Endodermal cell (in vitro differentiated cells): Measurements from ENCODE around the gene C8G. TPM values are rescaled to one million over a fixed set of nuclear protein-coding genes. Genes with fewer than 3 reads are reported as not detected.

Experiments used
- DNase-seq: peaks from one replicate; pipeline ENCODE4 v3.0.0-alpha.2; 2017
- H3K27ac ChIP-seq: 2 replicates; pipeline ENCODE4 v1.5.1; 2013; ENCODE audit warnings: mild to moderate bottlenecking, low read depth, low read length, moderate library complexity
- H3K27me3 ChIP-seq: 2 replicates; pipeline ENCODE4 v1.6.1; 2013; ENCODE audit warnings: mild to moderate bottlenecking, low read length, moderate library complexity; ENCODE audit not compliant: insufficient read depth, control insufficient read depth, poor library complexity, severe bottlenecking
- H3K36me3 ChIP-seq: 2 replicates; pipeline ENCODE4 v1.7.0; 2013; ENCODE audit warnings: mild to moderate bottlenecking, low read length, moderate library complexity; ENCODE audit not compliant: control insufficient read depth, insufficient read depth
- H3K4me1 ChIP-seq: one replicate; pipeline ENCODE4 v1.7.0; 2013; ENCODE audit warnings: low read length; ENCODE audit not compliant: control insufficient read depth, insufficient read depth
- H3K4me3 ChIP-seq: 2 replicates; pipeline ENCODE4 v1.5.1; 2013; ENCODE audit warnings: mild to moderate bottlenecking, low read length, moderate library complexity
- H3K9ac ChIP-seq: 2 replicates; pipeline ENCODE4 v1.6.1; 2013; ENCODE audit warnings: mild to moderate bottlenecking, low read length, moderate library complexity; ENCODE audit not compliant: poor library complexity, severe bottlenecking; ENCODE audit errors: extremely low read depth
- H3K9me3 ChIP-seq: 2 replicates; pipeline ENCODE4 v1.6.1; 2013; ENCODE audit warnings: mild to moderate bottlenecking, low read length, moderate library complexity; ENCODE audit not compliant: control insufficient read depth
- H3K27ac Mint-ChIP-seq: 2 replicates; pipeline ENCODE4 v1.8.0; 2020; ENCODE audit warnings: mixed read lengths
- H3K27me3 Mint-ChIP-seq: 2 replicates; pipeline ENCODE4 v1.8.0; 2021; ENCODE audit warnings: mild to moderate bottlenecking, mixed read lengths; ENCODE audit not compliant: insufficient read depth
- H3K36me3 Mint-ChIP-seq: 2 replicates; pipeline ENCODE4 v1.8.0; 2020; ENCODE audit warnings: low read depth, mixed read lengths
- H3K4me1 Mint-ChIP-seq: 2 replicates; pipeline ENCODE4 v1.8.0; 2020; ENCODE audit warnings: mixed read lengths
- H3K4me3 Mint-ChIP-seq: 2 replicates; pipeline ENCODE4 v1.8.0; 2020; ENCODE audit warnings: mild to moderate bottlenecking, moderate library complexity, mixed read lengths
- H3K9me3 Mint-ChIP-seq: 2 replicates; pipeline ENCODE4 v1.8.0; 2020; ENCODE audit warnings: mild to moderate bottlenecking, mixed read lengths
- CTCF ChIP-seq: fragments of 200-600 bp; sonication (generic); conservative IDR thresholded peaks from 2 replicates; pipeline ENCODE4 v1.5.0; 2021; ENCODE audit warnings: antibody characterized with exemption, mild to moderate bottlenecking
- WGBS, 2 experiments: methylation state at CpG; one replicate each; pipeline versions ENCODE4 v1.1.5 to v1.1.7; 2013; ENCODE audit warnings: missing lambda C conversion rate in 2 of 2, mixed read lengths in 1 of 2; ENCODE audit not compliant: insufficient coverage in 1 of 2, insufficient read length in 1 of 2; 5-methylcytosine and 5-hydroxymethylcytosine counted together
- long read RNA-seq, 4 experiments: library from polyadenylated mRNA in 2 of 4; library from RNA in 1 of 4; library from capped mRNA in 1 of 4; stranded (forward) in 3 of 4; unstranded in 1 of 4; transcript quantifications; one replicate each; pipeline ENCODE4 v2.0.0, GENCODE V29; 2020 to 2021; ENCODE audit warnings: inconsistent platforms in 1 of 4
- polyA plus RNA-seq, 2 experiments: library from polyadenylated mRNA; stranded (reverse); fragments of 50-300 nt; gene quantifications; one replicate each; pipeline ENCODE4 v1.2.3, GENCODE V29; 2013
- total RNA-seq, 2 donors: library from RNA; stranded (reverse); fragmentation: NEBNext Ultra II Directional in 1 of 2; extraction: Animal tissue kit (Norgen Biotek cat#: 25700) in 1 of 2; gene quantifications; 2 replicates in 1 of 2; 3 replicates in 1 of 2; pipeline ENCODE4 v1.2.1, GENCODE V29; 2021

Gene C8G
- total RNA-seq, result 1 to 10 TPM; 1.2 to 1.6 TPM
- not detected for polyA plus RNA-seq (2013, experiment 1 of 2)
- polyA plus RNA-seq (2013, experiment 2 of 2), result not detected
- long read RNA-seq, experiment 1, result 0 reads
- long read RNA-seq, experiment 2, partial matches to known transcripts, result 0 of 1 reads
- long read RNA-seq, experiment 2, other reads (novel, unspliced or antisense), result 1 of 1 reads
- long read RNA-seq, experiment 3, partial matches to known transcripts, result 0 of 2 reads
- long read RNA-seq, experiment 3, other reads (novel, unspliced or antisense), result 2 of 2 reads
- long read RNA-seq, experiment 4, result 0 reads

- Mint-ChIP-seq H3K27me3 (no peaks in the 10 kb centered on the region), H3K4me1 (peaks cover 3% of the 10 kb centered on the region), H3K4me3 (peak within 1 kb of the TSS; percentile 63), H3K27ac (peak within 1 kb of the TSS; percentile 76), H3K36me3 (peaks cover 17% of the 10 kb centered on the region), H3K9me3 (no peaks in the 10 kb centered on the region)
- H3K4me1 ChIP-seq, result no peaks in the 10 kb centered on the region
- no peak within 1 kb of the TSS for H3K27ac ChIP-seq
- no peaks in the 10 kb centered on the region for H3K9me3 ChIP-seq
- DNase-seq, result peak; percentile 97
- TF ChIP-seq CTCF, result peak; percentile 99
- peak within 1 kb of the TSS; percentile 81 for H3K4me3 ChIP-seq
- WGBS, 2 experiments, result 7 to 8% methylated on average over 23 to 74 of the region's 74 CpGs
- peak within 1 kb of the TSS; percentile 55 for H3K9ac ChIP-seq
- no peaks in the 10 kb centered on the region for H3K27me3 ChIP-seq
- H3K36me3 ChIP-seq, result peaks cover 28% of the 10 kb centered on the region
Measured at GRCh38 chr9:136944519-136945332, at the start of gene C8G, which contains the start of gene FBXW5. Gene C8G, plus strand, starts transcription at chr9:136945243. Its CDS starts 78 bp downstream, at chr9:136945321. Gene FBXW5, minus strand, starts transcription at chr9:136944738. Its CDS starts 655 bp downstream, at chr9:136944083.

- H3K9ac ChIP-seq, result no peak overlapping the region
- Mint-ChIP-seq H3K27ac (no peak overlapping the region), H3K4me1 (no peaks in the 10 kb centered on the region), H3K4me3 (no peak overlapping the region), H3K9me3 (no peaks in the 10 kb centered on the region), H3K27me3 (no peaks in the 10 kb centered on the region), H3K36me3 (peaks cover 42% of the 10 kb centered on the region)
- H3K4me1 ChIP-seq, result no peaks in the 10 kb centered on the region
- WGBS, 2 experiments, result 88 to 91% methylated on average over 10 to 11 of the region's 11 CpGs
- H3K27me3 ChIP-seq, result no peaks in the 10 kb centered on the region
- H3K36me3 ChIP-seq, result peaks cover 39% of the 10 kb centered on the region
- no peaks in the 10 kb centered on the region for H3K9me3 ChIP-seq
- no peak for TF ChIP-seq CTCF
- H3K4me3 ChIP-seq, result no peak overlapping the region
- H3K27ac ChIP-seq, result no peak overlapping the region
- no peak for DNase-seq
Measured at GRCh38 chr9:136896027-136896426, 49.0 kb upstream of the C8G start.

GRCh38 chr9:136898483-136899100, 46.5 kb upstream of the C8G start:
- no peaks in the 10 kb centered on the region for H3K27me3 Mint-ChIP-seq
- H3K36me3 Mint-ChIP-seq, result peaks cover 54% of the 10 kb centered on the region
- H3K9me3 Mint-ChIP-seq, result no peaks in the 10 kb centered on the region

More at GRCh38 chr9:136898483-136899100, 46.5 kb upstream of the C8G start:
- H3K9me3 ChIP-seq, result no peaks in the 10 kb centered on the region
- Mint-ChIP-seq H3K27ac (peak overlapping the region; percentile 41), H3K4me1 (no peaks in the 10 kb centered on the region), H3K4me3 (no peak overlapping the region)
- H3K4me3 ChIP-seq, result no peak overlapping the region
- H3K27me3 ChIP-seq, result no peaks in the 10 kb centered on the region
- H3K4me1 ChIP-seq, result no peaks in the 10 kb centered on the region
- 96 to 97% methylated on average over 17 to 21 of the region's 21 CpGs for WGBS, 2 experiments
- H3K27ac ChIP-seq, result no peak overlapping the region
- H3K9ac ChIP-seq, result no peak overlapping the region
- peaks cover 56% of the 10 kb centered on the region for H3K36me3 ChIP-seq
- TF ChIP-seq CTCF, result no peak
- no peak for DNase-seq
